BLaER1 treated with 17β-estradiol and CSF1 and Interleukin-3, amounts not matched to agents 10 nM and 100 nM (cell line): ENCODE results near the gene NUMBL.

Experiments used
- H3K27ac ChIP-seq, 11 experiments: shearing (Covaris generic); formaldehyde crosslinking; 2 replicates each; pipeline ENCODE4 v1.8.1; 2022
- H3K27me3 ChIP-seq, 11 experiments: shearing (Covaris generic); formaldehyde crosslinking; 2 replicates each; pipeline ENCODE4 v1.8.1; 2022
- H3K36me3 ChIP-seq, 11 experiments: shearing (Covaris generic); formaldehyde crosslinking; 2 replicates each; pipeline ENCODE4 v1.8.1; 2022
- H3K4me1 ChIP-seq, 10 experiments: shearing (Covaris generic); formaldehyde crosslinking; 2 replicates each; pipeline ENCODE4 v1.8.1; 2022
- H3K4me2 ChIP-seq, 11 experiments: shearing (Covaris generic); formaldehyde crosslinking; 2 replicates each; pipeline ENCODE4 v1.8.1; 2022
- H3K4me3 ChIP-seq, 10 experiments: shearing (Covaris generic); formaldehyde crosslinking; 2 replicates each; pipeline ENCODE4 v1.8.1; 2022
- H3K9ac ChIP-seq, 11 experiments: shearing (Covaris generic); formaldehyde crosslinking; 2 replicates each; pipeline ENCODE4 v1.8.1; 2022
- H3K9me3 ChIP-seq, 11 experiments: shearing (Covaris generic); formaldehyde crosslinking; replicated peaks in 1 of 11; 2 replicates each; pipeline ENCODE4 v1.8.1; 2022
- H4K20me1 ChIP-seq, 11 experiments: shearing (Covaris generic); formaldehyde crosslinking; 2 replicates each; pipeline ENCODE4 v1.8.1; 2022
- Cebpa-rat ChIP-seq, 11 experiments: shearing (Covaris generic); IDR thresholded peaks; 2 replicates each; pipeline ENCODE4 v1.8.1; 2022

Gene NUMBL

GRCh38 chr19:40668991-40669614, 21.3 kb downstream of the NUMBL start:
- Histone ChIP-seq H3K4me1 (peaks cover 0 to 8% (median 1%) of the 10 kb centered on the region in 10 experiments; a peak in 13 of 20 replicates), H3K36me3 (peaks cover 64 to 76% (median 73%) of the 10 kb centered on the region in 11 experiments), H3K9ac (no peak overlapping the region), H3K27me3 (no peaks in the 10 kb centered on the region), H3K4me3 (no peak overlapping the region), H3K27ac (no peak overlapping the region), H4K20me1 (no peaks in the 10 kb centered on the region), H3K4me2 (no peak overlapping the region), H3K9me3 (peaks cover 17 to 27% (median 25%) of the 10 kb centered on the region in 11 experiments)
- no peak for TF ChIP-seq Cebpa-rat (IDR thresholded peaks at IDR 0.05)

- no peak overlapping the region for H3K9ac ChIP-seq
- no peak overlapping the region for H3K4me2 ChIP-seq
- H3K9me3 ChIP-seq = peaks cover 17 to 27% (median 25%) of the 10 kb centered on the region in 11 experiments
- peaks cover 7 to 17% (median 10%) of the 10 kb centered on the region in 10 experiments for H3K4me1 ChIP-seq
- TF ChIP-seq Cebpa-rat (IDR thresholded peaks at IDR 0.05) = no peak
- H3K27me3 ChIP-seq = no peaks in the 10 kb centered on the region
- H4K20me1 ChIP-seq = no peaks in the 10 kb centered on the region
- peaks cover 50 to 61% (median 59%) of the 10 kb centered on the region in 11 experiments for H3K36me3 ChIP-seq
- H3K4me3 ChIP-seq = no peak overlapping the region
- H3K27ac ChIP-seq = no peak overlapping the region
These were observed 22.8 kb downstream of the NUMBL start for GRCh38 chr19:40667602-40668001.

GRCh38 chr19:40666803-40667438, 23.5 kb downstream of the NUMBL start:
- H3K4me3 ChIP-seq = no peak overlapping the region
- no peak for TF ChIP-seq Cebpa-rat (IDR thresholded peaks at IDR 0.05)
- no peaks in the 10 kb centered on the region for H3K27me3 ChIP-seq
- no peaks in the 10 kb centered on the region for H4K20me1 ChIP-seq
- H3K27ac ChIP-seq = no peak overlapping the region
- H3K4me2 ChIP-seq = no peak overlapping the region
- no peak overlapping the region for H3K9ac ChIP-seq
- peaks cover 17 to 27% (median 25%) of the 10 kb centered on the region in 11 experiments for H3K9me3 ChIP-seq
- H3K4me1 ChIP-seq = peaks cover 10 to 22% (median 15%) of the 10 kb centered on the region in 10 experiments
- H3K36me3 ChIP-seq = peaks cover 43 to 54% (median 52%) of the 10 kb centered on the region in 11 experiments

- peak overlapping the region; percentile 70 to 96 (median 89) for H3K4me2 ChIP-seq
- peak overlapping the region; percentile 54 to 86 (median 80); a peak in 21 of 22 replicates for H3K9ac ChIP-seq
- H3K27ac ChIP-seq = peak overlapping the region in 10 of 11 experiments; percentile 48 to 83 (median 76); a peak in 19 of 22 replicates
- peaks cover 6 to 10% (median 8%) of the 10 kb centered on the region in 11 experiments for H3K9me3 ChIP-seq
- no peaks in the 10 kb centered on the region for H3K27me3 ChIP-seq
- H4K20me1 ChIP-seq = no peaks in the 10 kb centered on the region
- TF ChIP-seq Cebpa-rat (IDR thresholded peaks at IDR 0.05) = no peak
- H3K4me1 ChIP-seq = peaks cover 10 to 22% (median 15%) of the 10 kb centered on the region in 10 experiments
- H3K36me3 ChIP-seq = peaks cover 14 to 25% (median 23%) of the 10 kb centered on the region in 11 experiments
- peak overlapping the region; percentile 57 to 84 (median 73) for H3K4me3 ChIP-seq
These were observed 26.5 kb downstream of the NUMBL start for GRCh38 chr19:40663695-40664692.

DNA sequence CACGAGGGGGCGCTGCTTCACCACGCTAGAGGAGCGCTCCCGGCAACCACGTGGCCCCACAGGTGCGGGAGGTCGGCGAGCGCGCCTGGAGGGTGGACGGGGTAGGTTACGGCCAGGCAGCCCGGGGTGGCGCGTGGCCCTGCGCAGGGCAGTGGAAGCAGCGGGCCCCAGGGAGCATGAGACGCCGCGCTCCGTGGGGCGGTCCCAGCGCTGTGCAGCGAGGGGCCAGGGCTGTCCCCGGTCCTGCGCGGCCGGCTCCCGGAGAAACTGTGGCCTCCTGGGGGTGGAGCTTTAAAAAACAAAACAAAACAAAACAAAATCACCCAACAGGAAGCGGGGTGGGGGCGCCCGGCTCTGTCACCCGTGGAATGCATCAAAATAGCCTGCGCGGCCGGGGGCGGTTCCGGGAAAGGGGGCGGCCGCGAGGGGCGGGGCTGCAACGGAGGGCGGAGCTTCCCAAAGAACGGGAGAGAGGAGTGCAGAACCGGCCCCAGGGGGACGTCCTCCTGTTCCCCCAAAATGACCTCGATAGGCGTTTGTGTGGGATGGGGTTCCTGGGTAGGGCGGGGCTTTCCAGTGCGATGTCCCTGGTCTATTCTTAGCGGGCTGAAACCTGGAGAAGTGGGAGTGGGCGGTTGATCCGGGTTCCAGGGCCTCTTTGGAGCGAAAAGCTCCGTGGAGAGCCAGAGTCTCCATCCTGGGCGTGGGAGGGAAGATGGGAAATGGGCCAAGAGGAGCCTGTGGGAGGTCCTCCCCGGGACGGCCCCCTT, 27.3 kb downstream of the NUMBL start:
- H3K4me3 ChIP-seq = peak overlapping the region; percentile 57 to 84 (median 73)
- H3K27me3 ChIP-seq = no peaks in the 10 kb centered on the region
- H4K20me1 ChIP-seq = no peaks in the 10 kb centered on the region
- TF ChIP-seq Cebpa-rat (IDR thresholded peaks at IDR 0.05) = no peak
- peaks cover 5 to 16% (median 14%) of the 10 kb centered on the region in 11 experiments; a peak in 21 of 22 replicates for H3K36me3 ChIP-seq
- H3K4me2 ChIP-seq = peak overlapping the region; percentile 70 to 96 (median 89)
- H3K9ac ChIP-seq = peak overlapping the region; percentile 54 to 86 (median 80); a peak in 21 of 22 replicates
- peak overlapping the region in 10 of 11 experiments; percentile 48 to 83 (median 76); a peak in 20 of 22 replicates for H3K27ac ChIP-seq
- H3K4me1 ChIP-seq = peaks cover 10 to 22% (median 15%) of the 10 kb centered on the region in 10 experiments
- peaks cover 0 to 1% (median 0%) of the 10 kb centered on the region in 11 experiments; a peak in 4 of 22 replicates for H3K9me3 ChIP-seq

DNA sequence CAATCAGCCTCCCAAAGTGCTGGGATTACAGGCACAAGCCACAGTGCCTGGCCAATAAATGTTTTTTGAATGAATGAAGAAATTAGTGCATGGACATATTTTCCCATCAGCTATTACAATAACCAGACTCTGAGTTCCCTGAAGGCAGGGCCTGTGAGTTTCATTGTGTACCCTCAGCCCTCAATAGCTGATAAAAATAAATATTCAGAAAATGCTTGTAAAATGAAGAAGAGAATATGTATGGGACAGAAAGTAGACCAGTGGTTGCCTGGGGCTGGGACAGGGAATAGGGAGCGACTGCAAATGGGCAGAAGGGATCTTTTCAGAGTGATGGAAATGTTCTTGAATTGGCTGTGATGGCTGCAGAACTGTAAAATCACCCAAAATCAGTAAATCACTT, 28.8 kb downstream of the NUMBL start:
- Histone ChIP-seq H3K4me2 (no peak overlapping the region), H3K27me3 (no peaks in the 10 kb centered on the region), H4K20me1 (no peaks in the 10 kb centered on the region), H3K9me3 (no peaks in the 10 kb centered on the region), H3K27ac (no peak overlapping the region), H3K36me3 (peaks cover 0 to 1% (median 0%) of the 10 kb centered on the region in 11 experiments; a peak in 1 of 22 replicates), H3K4me3 (no peak overlapping the region), H3K9ac (no peak overlapping the region), H3K4me1 (peaks cover 10 to 21% (median 15%) of the 10 kb centered on the region in 10 experiments)
- TF ChIP-seq Cebpa-rat (IDR thresholded peaks at IDR 0.05) = no peak

DNA sequence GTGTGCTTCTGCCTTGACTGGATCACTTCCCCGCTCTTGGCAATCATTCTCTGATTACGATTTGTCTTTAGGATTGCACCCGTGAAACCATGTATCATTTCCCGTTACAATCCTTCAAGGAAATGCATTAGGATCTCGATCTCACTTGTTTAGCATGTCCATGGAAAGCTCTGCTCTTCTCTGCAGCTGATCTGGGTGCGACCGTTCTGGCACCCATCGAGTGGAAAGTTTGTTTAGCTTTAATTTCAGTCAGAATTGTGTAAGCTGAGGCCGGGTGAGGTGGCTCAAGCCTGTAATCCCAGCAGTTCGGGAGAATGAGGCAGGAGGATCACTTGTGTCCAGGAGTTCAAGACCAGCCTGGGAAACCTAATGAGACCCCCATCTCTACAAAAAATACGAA, 30.9 kb downstream of the NUMBL start:
- TF ChIP-seq Cebpa-rat (IDR thresholded peaks at IDR 0.05) = no peak
- no peaks in the 10 kb centered on the region for H3K36me3 ChIP-seq

GRCh38 chr19:40659116-40659515, 31.3 kb downstream of the NUMBL start:
- Histone ChIP-seq H3K4me1 (peaks cover 9 to 22% (median 14%) of the 10 kb centered on the region in 10 experiments), H3K27me3 (no peaks in the 10 kb centered on the region), H4K20me1 (no peaks in the 10 kb centered on the region), H3K36me3 (no peaks in the 10 kb centered on the region), H3K9me3 (no peaks in the 10 kb centered on the region), H3K27ac (no peak overlapping the region), H3K9ac (no peak overlapping the region), H3K4me2 (no peak overlapping the region), H3K4me3 (no peak overlapping the region)
- TF ChIP-seq Cebpa-rat (IDR thresholded peaks at IDR 0.05) = no peak

More for the DNA sequence above, 30.9 kb downstream of the NUMBL start:
- Histone ChIP-seq H3K9ac (no peak overlapping the region), H4K20me1 (no peaks in the 10 kb centered on the region), H3K27ac (no peak overlapping the region), H3K4me3 (no peak overlapping the region), H3K27me3 (no peaks in the 10 kb centered on the region), H3K4me1 (peaks cover 10 to 24% (median 15%) of the 10 kb centered on the region in 10 experiments), H3K4me2 (no peak overlapping the region), H3K9me3 (no peaks in the 10 kb centered on the region)
